Skeletal muscle tissue (tissue), 4 donors: Measurements from ENCODE around the gene LRRC17. TPM values are rescaled to one million over a fixed set of nuclear protein-coding genes. Genes with fewer than 3 reads are reported as not detected.
"Not testable (repeated sequence)": the region's sequence is repeated elsewhere in the genome, so short reads cannot be mapped to it uniquely, and the experiment has no call there.

Source experiments
- H3K27ac ChIP-seq: one replicate; pipeline ENCODE4 v1.7.0; 2013; ENCODE audit warnings: mild to moderate bottlenecking, low read depth, low read length, inconsistent platforms
- H3K27me3 ChIP-seq, 3 donors: one replicate each; pipeline ENCODE4 v1.7.0; 2013; ENCODE audit warnings: low read length in 3 of 3; ENCODE audit not compliant: control insufficient read depth in 3 of 3, insufficient read depth in 3 of 3
- H3K36me3 ChIP-seq, 3 donors: one replicate each; pipeline ENCODE4 v1.7.0; 2013; ENCODE audit warnings: low read length in 3 of 3; ENCODE audit not compliant: control insufficient read depth in 3 of 3, insufficient read depth in 3 of 3
- H3K4me1 ChIP-seq, 3 donors: one replicate each; pipeline ENCODE4 v1.7.0; 2013; ENCODE audit warnings: low read length in 3 of 3, mild to moderate bottlenecking in 3 of 3; ENCODE audit not compliant: control insufficient read depth in 3 of 3, insufficient read depth in 3 of 3
- H3K4me3 ChIP-seq, 3 donors: one replicate each; pipeline ENCODE4 v1.7.0; 2013; ENCODE audit warnings: low read length in 3 of 3
- H3K9ac ChIP-seq, 3 donors: one replicate each; pipeline ENCODE4 v1.7.0; 2013; ENCODE audit warnings: low read length in 3 of 3, mild to moderate bottlenecking in 3 of 3, moderate library complexity in 2 of 3, low read depth in 1 of 3
- H3K9me3 ChIP-seq, 3 donors: one replicate each; pipeline ENCODE4 v1.7.0; 2013; ENCODE audit warnings: low read length in 3 of 3; ENCODE audit not compliant: control insufficient read depth in 3 of 3
- total RNA-seq: library from RNA; depleted of rRNA; stranded (reverse); fragments of >200 nt; gene quantifications from one replicate; pipeline ENCODE4 v1.2.3, GENCODE V29; 2014
- donor health status: Osteomylitis.

LRRC17 gene
- total RNA-seq, 1 donor from 2014 or later, result 28.2 TPM

- Histone ChIP-seq H3K4me3 (no peak overlapping the region), H3K36me3 (no peaks in the 10 kb centered on the region), H3K4me1 (peaks cover 0 to 7% (median 4%) of the 10 kb centered on the region in 3 donors), H3K9me3 (no peaks in the 10 kb centered on the region), H3K27ac (no peak overlapping the region), H3K27me3 (no peaks in the 10 kb centered on the region), H3K9ac (no peak overlapping the region)
Observed at GRCh38 chr7:102897211-102897631, 15.6 kb upstream of the LRRC17 start.

GRCh38 chr7:102897856-102898531, 14.8 kb upstream of the LRRC17 start:
- no peaks in the 10 kb centered on the region for H3K36me3 ChIP-seq
- H3K4me1 ChIP-seq, result peaks cover 0 to 6% (median 4%) of the 10 kb centered on the region in 3 donors
- no peaks in the 10 kb centered on the region for H3K9me3 ChIP-seq
- H3K27ac ChIP-seq, result no peak overlapping the region
- no peaks in the 10 kb centered on the region for H3K27me3 ChIP-seq
- H3K9ac ChIP-seq, result no peak overlapping the region
- no peak overlapping the region for H3K4me3 ChIP-seq

- H3K9me3 ChIP-seq, result no peaks in the 10 kb centered on the region
- H3K27ac ChIP-seq, result no peak overlapping the region
Observed at GRCh38 chr7:102898532-102898859, 14.3 kb upstream of the LRRC17 start.

GRCh38 chr7:102902052-102902451, 10.7 kb upstream of the LRRC17 start:
- H3K9me3 ChIP-seq, H3K9ac ChIP-seq, H3K4me3 ChIP-seq, H3K27me3 ChIP-seq, H3K36me3 ChIP-seq, H3K27ac ChIP-seq, H3K4me1 ChIP-seq: not testable (repeated sequence)

More at GRCh38 chr7:102898532-102898859, 14.3 kb upstream of the LRRC17 start:
- H3K9ac ChIP-seq, result no peak overlapping the region
- H3K4me1 ChIP-seq, result peaks cover 0 to 5% (median 4%) of the 10 kb centered on the region in 3 donors
- no peaks in the 10 kb centered on the region for H3K36me3 ChIP-seq
- no peaks in the 10 kb centered on the region for H3K27me3 ChIP-seq
- no peak overlapping the region for H3K4me3 ChIP-seq

- H3K4me1 ChIP-seq, H3K36me3 ChIP-seq, H3K27ac ChIP-seq, H3K9ac ChIP-seq, H3K9me3 ChIP-seq, H3K4me3 ChIP-seq, H3K27me3 ChIP-seq: not testable (repeated sequence)
Observed at GRCh38 chr7:102903576-102903975, 9.2 kb upstream of the LRRC17 start.

GRCh38 chr7:102908676-102909075, 4.1 kb upstream of the LRRC17 start:
- H3K9ac ChIP-seq, result no peak overlapping the region
- H3K27ac ChIP-seq, result no peak overlapping the region
- H3K27me3 ChIP-seq, result no peaks in the 10 kb centered on the region
- no peaks in the 10 kb centered on the region for H3K36me3 ChIP-seq
- no peak overlapping the region for H3K4me3 ChIP-seq
- H3K4me1 ChIP-seq, result peaks cover 0 to 8% (median 0%) of the 10 kb centered on the region in 3 donors
- H3K9me3 ChIP-seq, result no peaks in the 10 kb centered on the region

GRCh38 chr7:102913826-102914225, 1.0 kb downstream of the LRRC17 start:
- Histone ChIP-seq H3K9me3 (no peaks in the 10 kb centered on the region), H3K27me3 (no peaks in the 10 kb centered on the region), H3K9ac (no peak overlapping the region), H3K27ac (peak overlapping the region; percentile 25), H3K4me3 (peak overlapping the region in 1 of 3 donors; percentile 71), H3K4me1 (peaks cover 5 to 14% (median 5%) of the 10 kb centered on the region in 3 donors), H3K36me3 (no peaks in the 10 kb centered on the region)

- no peak overlapping the region for H3K9ac ChIP-seq
Observed at GRCh38 chr7:102914585-102914984, 1.8 kb downstream of the LRRC17 start.

GRCh38 chr7:102916426-102916825, 3.6 kb downstream of the LRRC17 start:
- Histone ChIP-seq H3K27me3 (no peaks in the 10 kb centered on the region), H3K27ac (no peak overlapping the region), H3K9ac (no peak overlapping the region), H3K4me3 (no peak overlapping the region), H3K4me1 (peaks cover 5 to 14% (median 5%) of the 10 kb centered on the region in 3 donors), H3K36me3 (no peaks in the 10 kb centered on the region), H3K9me3 (no peaks in the 10 kb centered on the region)

More at GRCh38 chr7:102914585-102914984, 1.8 kb downstream of the LRRC17 start:
- Histone ChIP-seq H3K27me3 (no peaks in the 10 kb centered on the region), H3K27ac (peak overlapping the region; percentile 25), H3K9me3 (no peaks in the 10 kb centered on the region), H3K36me3 (no peaks in the 10 kb centered on the region), H3K4me3 (peak overlapping the region in 1 of 3 donors; percentile 56), H3K4me1 (peaks cover 5 to 14% (median 5%) of the 10 kb centered on the region in 3 donors)

- Histone ChIP-seq H3K9me3 (no peaks in the 10 kb centered on the region), H3K4me1 (peaks cover 5 to 14% (median 5%) of the 10 kb centered on the region in 3 donors), H3K27ac (no peak overlapping the region), H3K36me3 (no peaks in the 10 kb centered on the region), H3K9ac (no peak overlapping the region), H3K4me3 (no peak overlapping the region), H3K27me3 (no peaks in the 10 kb centered on the region)
Observed at GRCh38 chr7:102916881-102917280, 4.1 kb downstream of the LRRC17 start.
